Measurements from ENCODE around the gene PCIF1. TPM values are rescaled to one million over a fixed set of nuclear protein-coding genes. Genes with fewer than 3 reads are reported as not detected.

The PCIF1 gene
- total RNA-seq, 4 donors from 2014 or later: 52.2 to 59.0 (median 53.0) TPM

- H3K36me3 ChIP-seq: peaks cover 5 to 99% (median 60%) of the 10 kb centered on the region in 3 donors
Observed at GRCh38 chr20:45964006-45964400, 29.5 kb downstream of the PCIF1 start.

GRCh38 chr20:45965169-45966002 is 30.9 kb downstream of the PCIF1 start:
- no peak overlapping the region for H3K27ac ChIP-seq

More at GRCh38 chr20:45964006-45964400, 29.5 kb downstream of the PCIF1 start:
- Histone ChIP-seq H3K9me3 (no peaks in the 10 kb centered on the region), H3K27ac (no peak overlapping the region), H3K4me1 (peaks cover 0 to 12% (median 0%) of the 10 kb centered on the region in 4 donors), H3K27me3 (no peaks in the 10 kb centered on the region), H3K4me3 (no peak overlapping the region)
- TF ChIP-seq POLR2A (IDR thresholded peaks at IDR 0.05) (no peak), EP300 (IDR thresholded peaks at IDR 0.05) (no peak), CTCF (IDR thresholded peaks at IDR 0.05) (no peak)
- DNase-seq (ENCODE audit: low spot score in 2 of 2): no peak
- 76 to 82% methylated on average over 4 to 8 of the region's 9 CpGs for WGBS, 2 donors

GRCh38 chr20:45967551-45968080 is 33.1 kb downstream of the PCIF1 start:
- 91 to 95% methylated on average over 13 of the region's 13 CpGs for WGBS, 2 donors
- no peaks in the 10 kb centered on the region for H3K27me3 ChIP-seq
- TF ChIP-seq POLR2A (IDR thresholded peaks at IDR 0.05) (no peak), CTCF (IDR thresholded peaks at IDR 0.05) (no peak), EP300 (IDR thresholded peaks at IDR 0.05) (no peak)
- peaks cover 0 to 68% (median 25%) of the 10 kb centered on the region in 3 donors for H3K36me3 ChIP-seq
- peaks cover 0 to 35% (median 12%) of the 10 kb centered on the region in 4 donors for H3K4me1 ChIP-seq
- DNase-seq (ENCODE audit: low spot score in 2 of 2): no peak
- H3K4me3 ChIP-seq: no peak overlapping the region
- H3K27ac ChIP-seq: no peak overlapping the region
- H3K9me3 ChIP-seq: no peaks in the 10 kb centered on the region

More at GRCh38 chr20:45965169-45966002, 30.9 kb downstream of the PCIF1 start:
- Histone ChIP-seq H3K27me3 (no peaks in the 10 kb centered on the region), H3K9me3 (no peaks in the 10 kb centered on the region), H3K36me3 (peaks cover 0 to 90% (median 46%) of the 10 kb centered on the region in 3 donors), H3K4me1 (peaks cover 0 to 26% (median 9%) of the 10 kb centered on the region in 4 donors), H3K4me3 (no peak overlapping the region)
- TF ChIP-seq EP300 (IDR thresholded peaks at IDR 0.05): no peak
- TF ChIP-seq CTCF (IDR thresholded peaks at IDR 0.05): no peak
- TF ChIP-seq POLR2A (IDR thresholded peaks at IDR 0.05): no peak
- DNase-seq (ENCODE audit: low spot score in 2 of 2): no peak
- WGBS, 2 donors: 74 to 75% methylated on average over 18 of the region's 18 CpGs

GRCh38 chr20:45968081-45968671 is 33.7 kb downstream of the PCIF1 start:
- Histone ChIP-seq H3K4me1 (peaks cover 0 to 38% (median 14%) of the 10 kb centered on the region in 4 donors), H3K36me3 (peaks cover 0 to 62% (median 23%) of the 10 kb centered on the region in 3 donors), H3K27me3 (no peaks in the 10 kb centered on the region), H3K9me3 (no peaks in the 10 kb centered on the region), H3K4me3 (no peak overlapping the region), H3K27ac (no peak overlapping the region)
- TF ChIP-seq POLR2A (IDR thresholded peaks at IDR 0.05) (no peak), EP300 (IDR thresholded peaks at IDR 0.05) (no peak), CTCF (IDR thresholded peaks at IDR 0.05) (no peak)
- DNase-seq (ENCODE audit: low spot score in 2 of 2): no peak
- WGBS, 2 donors: 83 to 88% methylated on average over 1 to 4 of the region's 10 CpGs

Data from tibial nerve (tissue), 4 donors.